GM23338 (cell line): Measurements from ENCODE around the gene KLF7.

Source experiments
- CREB1 ChIP-seq: fragments of 250-450 bp; sonication (Bioruptor Pico); IDR thresholded peaks from 2 replicates; pipeline ENCODE4 v1.5.0; 2020; ENCODE audit warnings: low read depth, mild to moderate bottlenecking, moderate library complexity
- CTCF ChIP-seq, 2 experiments: fragments of 200-600 bp in 1 of 2; sonication (generic) in 1 of 2; conservative IDR thresholded peaks; 2 replicates each; pipeline versions ENCODE4 v1.5.1 to v1.6.1; 2016 to 2017; ENCODE audit warnings: antibody characterized with exemption in 2 of 2, low read depth in 2 of 2, mild to moderate bottlenecking in 2 of 2, moderate library complexity in 1 of 2
- EZH2 ChIP-seq: fragments of 200-600 bp; sonication (generic); IDR thresholded peaks from one replicate; pipeline ENCODE4 v1.8.0; 2017; ENCODE audit warnings: antibody characterized with exemption, mild to moderate bottlenecking, low read depth; ENCODE audit not compliant: unreplicated experiment
- EZH2phosphoT487 ChIP-seq: fragments of 200-600 bp; sonication (generic); IDR thresholded peaks from one replicate; pipeline ENCODE4 v1.8.1; 2018; ENCODE audit warnings: antibody characterized with exemption; ENCODE audit not compliant: unreplicated experiment
- POLR2AphosphoS5 ChIP-seq: IDR thresholded peaks from 2 replicates; pipeline ENCODE4 v1.6.1; 2016; ENCODE audit warnings: antibody characterized with exemption, low read depth
- TF ChIP-seq, protein P1 (sequence below): fragments of 250-450 bp; sonication (Bioruptor Pico); IDR thresholded peaks from 2 replicates; pipeline ENCODE4 v1.5.0; 2020; ENCODE audit warnings: mild to moderate bottlenecking, moderate library complexity
- TF ChIP-seq, protein P2 (sequence below): IDR thresholded peaks from one replicate; pipeline ENCODE4 v1.6.1; 2018; ENCODE audit warnings: antibody characterized with exemption; ENCODE audit not compliant: unreplicated experiment

DNA sequence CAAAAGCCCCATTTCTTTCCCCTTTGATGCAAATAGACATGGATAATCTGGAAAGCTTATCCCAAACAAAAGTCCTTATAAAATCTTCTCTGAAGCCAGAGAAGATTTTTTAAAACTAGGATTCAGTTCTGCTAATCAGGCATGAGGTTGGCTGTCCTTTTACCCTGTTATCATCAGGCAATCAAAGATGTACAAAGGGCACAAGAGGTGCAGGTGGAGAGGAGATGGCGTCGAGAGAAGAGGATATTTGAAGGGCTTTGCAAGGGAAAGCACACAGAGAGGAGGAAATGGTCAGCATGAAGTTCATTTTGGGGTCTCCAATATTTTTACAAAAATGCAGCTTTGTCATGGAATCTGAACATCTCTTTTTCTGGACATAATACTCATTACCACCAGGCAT, 88.5 kb downstream of the KLF7 start:
- TF ChIP-seq, protein P1, sequence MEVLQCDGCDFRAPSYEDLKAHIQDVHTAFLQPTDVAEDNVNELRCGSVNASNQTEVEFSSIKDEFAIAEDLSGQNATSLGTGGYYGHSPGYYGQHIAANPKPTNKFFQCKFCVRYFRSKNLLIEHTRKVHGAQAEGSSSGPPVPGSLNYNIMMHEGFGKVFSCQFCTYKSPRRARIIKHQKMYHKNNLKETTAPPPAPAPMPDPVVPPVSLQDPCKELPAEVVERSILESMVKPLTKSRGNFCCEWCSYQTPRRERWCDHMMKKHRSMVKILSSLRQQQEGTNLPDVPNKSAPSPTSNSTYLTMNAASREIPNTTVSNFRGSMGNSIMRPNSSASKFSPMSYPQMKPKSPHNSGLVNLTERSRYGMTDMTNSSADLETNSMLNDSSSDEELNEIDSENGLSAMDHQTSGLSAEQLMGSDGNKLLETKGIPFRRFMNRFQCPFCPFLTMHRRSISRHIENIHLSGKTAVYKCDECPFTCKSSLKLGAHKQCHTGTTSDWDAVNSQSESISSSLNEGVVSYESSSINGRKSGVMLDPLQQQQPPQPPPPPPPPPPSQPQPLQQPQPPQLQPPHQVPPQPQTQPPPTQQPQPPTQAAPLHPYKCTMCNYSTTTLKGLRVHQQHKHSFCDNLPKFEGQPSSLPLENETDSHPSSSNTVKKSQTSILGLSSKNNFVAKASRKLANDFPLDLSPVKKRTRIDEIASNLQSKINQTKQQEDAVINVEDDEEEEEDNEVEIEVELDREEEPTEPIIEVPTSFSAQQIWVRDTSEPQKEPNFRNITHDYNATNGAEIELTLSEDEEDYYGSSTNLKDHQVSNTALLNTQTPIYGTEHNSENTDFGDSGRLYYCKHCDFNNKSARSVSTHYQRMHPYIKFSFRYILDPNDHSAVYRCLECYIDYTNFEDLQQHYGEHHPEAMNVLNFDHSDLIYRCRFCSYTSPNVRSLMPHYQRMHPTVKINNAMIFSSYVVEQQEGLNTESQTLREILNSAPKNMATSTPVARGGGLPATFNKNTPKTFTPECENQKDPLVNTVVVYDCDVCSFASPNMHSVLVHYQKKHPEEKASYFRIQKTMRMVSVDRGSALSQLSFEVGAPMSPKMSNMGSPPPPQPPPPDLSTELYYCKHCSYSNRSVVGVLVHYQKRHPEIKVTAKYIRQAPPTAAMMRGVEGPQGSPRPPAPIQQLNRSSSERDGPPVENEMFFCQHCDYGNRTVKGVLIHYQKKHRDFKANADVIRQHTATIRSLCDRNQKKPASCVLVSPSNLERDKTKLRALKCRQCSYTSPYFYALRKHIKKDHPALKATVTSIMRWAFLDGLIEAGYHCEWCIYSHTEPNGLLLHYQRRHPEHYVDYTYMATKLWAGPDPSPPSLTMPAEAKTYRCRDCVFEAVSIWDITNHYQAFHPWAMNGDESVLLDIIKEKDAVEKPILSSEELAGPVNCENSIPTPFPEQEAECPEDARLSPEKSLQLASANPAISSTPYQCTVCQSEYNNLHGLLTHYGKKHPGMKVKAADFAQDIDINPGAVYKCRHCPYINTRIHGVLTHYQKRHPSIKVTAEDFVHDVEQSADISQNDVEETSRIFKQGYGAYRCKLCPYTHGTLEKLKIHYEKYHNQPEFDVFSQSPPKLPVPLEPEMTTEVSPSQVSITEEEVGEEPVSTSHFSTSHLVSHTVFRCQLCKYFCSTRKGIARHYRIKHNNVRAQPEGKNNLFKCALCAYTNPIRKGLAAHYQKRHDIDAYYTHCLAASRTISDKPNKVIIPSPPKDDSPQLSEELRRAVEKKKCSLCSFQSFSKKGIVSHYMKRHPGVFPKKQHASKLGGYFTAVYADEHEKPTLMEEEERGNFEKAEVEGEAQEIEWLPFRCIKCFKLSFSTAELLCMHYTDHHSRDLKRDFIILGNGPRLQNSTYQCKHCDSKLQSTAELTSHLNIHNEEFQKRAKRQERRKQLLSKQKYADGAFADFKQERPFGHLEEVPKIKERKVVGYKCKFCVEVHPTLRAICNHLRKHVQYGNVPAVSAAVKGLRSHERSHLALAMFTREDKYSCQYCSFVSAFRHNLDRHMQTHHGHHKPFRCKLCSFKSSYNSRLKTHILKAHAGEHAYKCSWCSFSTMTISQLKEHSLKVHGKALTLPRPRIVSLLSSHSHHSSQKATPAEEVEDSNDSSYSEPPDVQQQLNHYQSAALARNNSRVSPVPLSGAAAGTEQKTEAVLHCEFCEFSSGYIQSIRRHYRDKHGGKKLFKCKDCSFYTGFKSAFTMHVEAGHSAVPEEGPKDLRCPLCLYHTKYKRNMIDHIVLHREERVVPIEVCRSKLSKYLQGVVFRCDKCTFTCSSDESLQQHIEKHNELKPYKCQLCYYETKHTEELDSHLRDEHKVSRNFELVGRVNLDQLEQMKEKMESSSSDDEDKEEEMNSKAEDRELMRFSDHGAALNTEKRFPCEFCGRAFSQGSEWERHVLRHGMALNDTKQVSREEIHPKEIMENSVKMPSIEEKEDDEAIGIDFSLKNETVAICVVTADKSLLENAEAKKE (CRISPR knock-in tag) = no peak
- TF ChIP-seq EZH2 (no peak), CREB1 (CRISPR knock-in tag) (no peak), POLR2AphosphoS5 (no peak), CTCF (conservative IDR thresholded peaks at IDR 0.05; ENCODE audit: low read depth in 2 of 2) (no peak), EZH2phosphoT487 (no peak)
- TF ChIP-seq, protein P2, sequence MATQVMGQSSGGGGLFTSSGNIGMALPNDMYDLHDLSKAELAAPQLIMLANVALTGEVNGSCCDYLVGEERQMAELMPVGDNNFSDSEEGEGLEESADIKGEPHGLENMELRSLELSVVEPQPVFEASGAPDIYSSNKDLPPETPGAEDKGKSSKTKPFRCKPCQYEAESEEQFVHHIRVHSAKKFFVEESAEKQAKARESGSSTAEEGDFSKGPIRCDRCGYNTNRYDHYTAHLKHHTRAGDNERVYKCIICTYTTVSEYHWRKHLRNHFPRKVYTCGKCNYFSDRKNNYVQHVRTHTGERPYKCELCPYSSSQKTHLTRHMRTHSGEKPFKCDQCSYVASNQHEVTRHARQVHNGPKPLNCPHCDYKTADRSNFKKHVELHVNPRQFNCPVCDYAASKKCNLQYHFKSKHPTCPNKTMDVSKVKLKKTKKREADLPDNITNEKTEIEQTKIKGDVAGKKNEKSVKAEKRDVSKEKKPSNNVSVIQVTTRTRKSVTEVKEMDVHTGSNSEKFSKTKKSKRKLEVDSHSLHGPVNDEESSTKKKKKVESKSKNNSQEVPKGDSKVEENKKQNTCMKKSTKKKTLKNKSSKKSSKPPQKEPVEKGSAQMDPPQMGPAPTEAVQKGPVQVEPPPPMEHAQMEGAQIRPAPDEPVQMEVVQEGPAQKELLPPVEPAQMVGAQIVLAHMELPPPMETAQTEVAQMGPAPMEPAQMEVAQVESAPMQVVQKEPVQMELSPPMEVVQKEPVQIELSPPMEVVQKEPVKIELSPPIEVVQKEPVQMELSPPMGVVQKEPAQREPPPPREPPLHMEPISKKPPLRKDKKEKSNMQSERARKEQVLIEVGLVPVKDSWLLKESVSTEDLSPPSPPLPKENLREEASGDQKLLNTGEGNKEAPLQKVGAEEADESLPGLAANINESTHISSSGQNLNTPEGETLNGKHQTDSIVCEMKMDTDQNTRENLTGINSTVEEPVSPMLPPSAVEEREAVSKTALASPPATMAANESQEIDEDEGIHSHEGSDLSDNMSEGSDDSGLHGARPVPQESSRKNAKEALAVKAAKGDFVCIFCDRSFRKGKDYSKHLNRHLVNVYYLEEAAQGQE = no peak
